Measurements from ENCODE around the gene GINS1.

GRCh38 chr20:25364879-25365699, 42.4 kb upstream of the GINS1 start:
- TF ChIP-seq CTCF (IDR thresholded peaks at IDR 0.05 in 2 of 3, conservative IDR thresholded peaks at IDR 0.05 in 1 of 3; ENCODE audit: borderline replicate concordance in 1 of 3, insufficient read depth in 1 of 3, low read depth in 2 of 3, low read length in 2 of 3) = no peak
- no peak for TF ChIP-seq MAX (IDR thresholded peaks at IDR 0.05)
- no peak for TF ChIP-seq POLR2A (IDR thresholded peaks at IDR 0.05; ENCODE audit: borderline replicate concordance, extremely low read depth, insufficient read depth, insufficient read length)
- TF ChIP-seq SIN3A (IDR thresholded peaks at IDR 0.05; ENCODE audit: low read depth) = no peak
- TF ChIP-seq EZH2 (IDR thresholded peaks at IDR 0.05) = no peak
- no peak for TF ChIP-seq EZH2phosphoT487 (IDR thresholded peaks at IDR 0.05; ENCODE audit: borderline replicate concordance)

Measured in HCT116 (cell line).